GM23338 (cell line): Measurements from ENCODE around the gene RXFP4. TPM values are rescaled to one million over a fixed set of nuclear protein-coding genes. Genes with fewer than 3 reads are reported as not detected.

Experiments used
- ATAC-seq: fragments of 200-7000 bp; cut with Tn5 transposase; 3 replicates; pipeline ENCODE4 v1.9.1; 2020
- DNase-seq: peaks from one replicate; pipeline ENCODE4 v3.0.0-alpha.2; 2015; ENCODE audit warnings: low spot score
- H2AFZ ChIP-seq: fragments of 200-600 bp; sonication (generic); 2 replicates; pipeline ENCODE4 v1.8.0; 2016; ENCODE audit warnings: antibody characterized with exemption, mild to moderate bottlenecking, moderate library complexity
- H3F3A ChIP-seq: fragments of 200-600 bp; sonication (generic); replicated peaks from 2 replicates; pipeline ENCODE4 v1.8.0; 2017; ENCODE audit warnings: antibody characterized with exemption, mixed run types, low read depth
- H3K27ac ChIP-seq: fragments of 200-600 bp; sonication (generic); 2 replicates; pipeline ENCODE4 v1.6.1; 2016; ENCODE audit warnings: low read depth
- H3K27me3 ChIP-seq: fragments of 200-600 bp; sonication (generic); 2 replicates; pipeline ENCODE4 v1.8.0; 2016; ENCODE audit warnings: mild to moderate bottlenecking, mixed run types, moderate library complexity; ENCODE audit not compliant: insufficient read depth
- H3K36me3 ChIP-seq: fragments of 200-600 bp; sonication (generic); 2 replicates; pipeline ENCODE4 v1.8.0; 2016; ENCODE audit warnings: mild to moderate bottlenecking; ENCODE audit not compliant: insufficient read depth
- H3K4me1 ChIP-seq: fragments of 200-600 bp; sonication (generic); 2 replicates; pipeline ENCODE4 v1.8.0; 2016; ENCODE audit warnings: mild to moderate bottlenecking, moderate library complexity; ENCODE audit not compliant: insufficient read depth
- H3K4me2 ChIP-seq: fragments of 200-600 bp; sonication (generic); 2 replicates; pipeline ENCODE4 v1.7.1; 2017; ENCODE audit warnings: mixed run types
- H3K4me3 ChIP-seq: fragments of 200-600 bp; sonication (generic); 2 replicates; pipeline ENCODE4 v1.6.1; 2016; ENCODE audit warnings: mixed run types
- H3K79me2 ChIP-seq: fragments of 200-600 bp; sonication (generic); replicated peaks from 2 replicates; pipeline ENCODE4 v1.8.0; 2017; ENCODE audit warnings: mild to moderate bottlenecking; ENCODE audit not compliant: insufficient read depth
- H3K9me2 ChIP-seq: fragments of 200-600 bp; sonication (generic); 2 replicates; pipeline ENCODE4 v1.8.0; 2017; ENCODE audit not compliant: insufficient read depth
- H4K20me1 ChIP-seq: fragments of 200-600 bp; sonication (generic); replicated peaks from 2 replicates; pipeline ENCODE4 v1.8.0; 2017; ENCODE audit warnings: mild to moderate bottlenecking; ENCODE audit not compliant: insufficient read depth
- H3K27ac Mint-ChIP-seq: 2 replicates; pipeline ENCODE4 v1.8.0; 2020; ENCODE audit warnings: inconsistent platforms, mild to moderate bottlenecking, moderate library complexity, mixed read lengths
- H3K27me3 Mint-ChIP-seq: 3 replicates; pipeline ENCODE4 v1.8.0; 2022; ENCODE audit warnings: low read depth, mild to moderate bottlenecking, moderate library complexity, mixed read lengths, inconsistent platforms; ENCODE audit not compliant: insufficient read depth, poor library complexity
- H3K36me3 Mint-ChIP-seq: 3 replicates; pipeline ENCODE4 v1.8.0; 2021; ENCODE audit warnings: low read depth, mild to moderate bottlenecking, inconsistent platforms, moderate library complexity, mixed read lengths
- H3K4me1 Mint-ChIP-seq: 3 replicates; pipeline ENCODE4 v1.8.0; 2020; ENCODE audit warnings: mild to moderate bottlenecking, inconsistent platforms, mixed read lengths
- H3K4me3 Mint-ChIP-seq: 3 replicates; pipeline ENCODE4 v1.8.0; 2021; ENCODE audit warnings: moderate library complexity, mild to moderate bottlenecking, inconsistent platforms, mixed read lengths
- H3K9me3 Mint-ChIP-seq: 3 replicates; pipeline ENCODE4 v1.8.0; 2020; ENCODE audit warnings: moderate library complexity, mild to moderate bottlenecking, inconsistent platforms, mixed read lengths
- CREB1 ChIP-seq: fragments of 250-450 bp; sonication (Bioruptor Pico); IDR thresholded peaks from 2 replicates; pipeline ENCODE4 v1.5.0; 2020; ENCODE audit warnings: low read depth, mild to moderate bottlenecking, moderate library complexity
- CTCF ChIP-seq, 2 experiments: fragments of 200-600 bp in 1 of 2; sonication (generic) in 1 of 2; conservative IDR thresholded peaks; 2 replicates each; pipeline versions ENCODE4 v1.5.1 to v1.6.1; 2016 to 2017; ENCODE audit warnings: antibody characterized with exemption in 2 of 2, low read depth in 2 of 2, mild to moderate bottlenecking in 2 of 2, moderate library complexity in 1 of 2
- EZH2 ChIP-seq: fragments of 200-600 bp; sonication (generic); IDR thresholded peaks from one replicate; pipeline ENCODE4 v1.8.0; 2017; ENCODE audit warnings: antibody characterized with exemption, mild to moderate bottlenecking, low read depth; ENCODE audit not compliant: unreplicated experiment
- EZH2phosphoT487 ChIP-seq: fragments of 200-600 bp; sonication (generic); IDR thresholded peaks from one replicate; pipeline ENCODE4 v1.8.1; 2018; ENCODE audit warnings: antibody characterized with exemption; ENCODE audit not compliant: unreplicated experiment
- REST ChIP-seq: IDR thresholded peaks from one replicate; pipeline ENCODE4 v1.6.1; 2018; ENCODE audit warnings: antibody characterized with exemption; ENCODE audit not compliant: unreplicated experiment
- STAT1 ChIP-seq: IDR thresholded peaks from one replicate; pipeline ENCODE4 v1.6.1; 2016; ENCODE audit warnings: antibody characterized with exemption; ENCODE audit not compliant: unreplicated experiment
- ZNF331 ChIP-seq: fragments of 250-450 bp; sonication (Bioruptor Pico); IDR thresholded peaks from 2 replicates; pipeline ENCODE4 v1.5.0; 2020; ENCODE audit warnings: low read depth, mild to moderate bottlenecking, moderate library complexity
- ZNF462 ChIP-seq: fragments of 250-450 bp; sonication (Bioruptor Pico); IDR thresholded peaks from 2 replicates; pipeline ENCODE4 v1.5.0; 2020; ENCODE audit warnings: mild to moderate bottlenecking, moderate library complexity
- polyA plus RNA-seq: library from polyadenylated mRNA; unstranded; fragments of >200 nt; fragmentation: Nextera tagmentation; extraction: Ambion mirVana; gene quantifications from 2 replicates; pipeline ENCODE4 v1.2.1, GENCODE V29; 2016
- total RNA-seq: library from RNA; depleted of rRNA; stranded (reverse); fragments of >200 nt; shearing (Covaris generic); gene quantifications from 2 replicates; pipeline ENCODE4 v1.2.3, GENCODE V29; 2014

RXFP4 gene
- total and polyA plus RNA-seq, 2 experiments from 2014 or later, result not detected

- TF ChIP-seq ZNF331 (CRISPR knock-in tag) (no peak), CTCF (conservative IDR thresholded peaks at IDR 0.05; ENCODE audit: low read depth in 2 of 2) (no peak), CREB1 (no peak), EZH2 (no peak), STAT1 (no peak), EZH2phosphoT487 (no peak)
These were observed 29.2 kb downstream of the RXFP4 start (continued) for GRCh38 chr1:155970531-155971167.

- H2AFZ ChIP-seq, result no peak overlapping the region
- H4K20me1 ChIP-seq, result peaks cover 68% of the 10 kb centered on the region
- no peak overlapping the region for H3K27ac ChIP-seq
- Mint-ChIP-seq H3K27me3 (peaks cover 23% of the 10 kb centered on the region), H3K27ac (no peak overlapping the region), H3K9me3 (no peaks in the 10 kb centered on the region), H3K4me3 (no peak overlapping the region), H3K36me3 (peaks cover 30% of the 10 kb centered on the region), H3K4me1 (peaks cover 90% of the 10 kb centered on the region)
- no peak overlapping the region for H3K4me2 ChIP-seq
- peaks cover 94% of the 10 kb centered on the region for H3K79me2 ChIP-seq
- peaks cover 79% of the 10 kb centered on the region for H3K4me1 ChIP-seq
- no peak for ATAC-seq
- no peaks in the 10 kb centered on the region; the same call in 1 of the 2 replicates for H3K36me3 ChIP-seq
- no peak for DNase-seq
- no peaks in the 10 kb centered on the region for H3K27me3 ChIP-seq
- no peaks in the 10 kb centered on the region for H3K9me2 ChIP-seq
- TF ChIP-seq ZNF462 (CRISPR knock-in tag), result no peak
- TF ChIP-seq REST, result no peak
- no peak for TF ChIP-seq EZH2phosphoT487
- no peak overlapping the region for H3K4me3 ChIP-seq
- 0 out of 2 replicates have a peak, but pooled peaks cover 11% of the 10 kb centered on the region for H3F3A ChIP-seq
These were observed 30.7 kb downstream of the RXFP4 start for GRCh38 chr1:155971910-155972809.
